HG03064 (cell line): ENCODE data around the gene RANBP3.
"Not testable (repeated sequence)": the region's sequence is repeated elsewhere in the genome, so short reads cannot be mapped to it uniquely, and the experiment has no call there.

Source experiments
- ATAC-seq: cut with Tn5 transposase; IDR thresholded peaks from one replicate; pipeline ENCODE4 v1.9.1; 2021; ENCODE audit warnings: low read depth; ENCODE audit not compliant: unreplicated experiment

RANBP3 gene

GRCh38 chr19:5891938-5892771 lies 85.8 kb downstream of the RANBP3 start:
- no peak for ATAC-seq

GRCh38 chr19:5891572-5891937 lies 86.4 kb downstream of the RANBP3 start:
- ATAC-seq, result no peak

- no peak for ATAC-seq
Observed at GRCh38 chr19:5890099-5890498, 87.8 kb downstream of the RANBP3 start.

- no peak for ATAC-seq
Observed at GRCh38 chr19:5889288-5889971, 88.5 kb downstream of the RANBP3 start.

- ATAC-seq, result not testable (repeated sequence)
Observed at GRCh38 chr19:5884065-5884811, 93.7 kb downstream of the RANBP3 start.

- ATAC-seq, result not testable (repeated sequence)
Observed at GRCh38 chr19:5883157-5883873, 94.6 kb downstream of the RANBP3 start.

GRCh38 chr19:5882421-5882968 lies 95.4 kb downstream of the RANBP3 start:
- ATAC-seq, result no peak

GRCh38 chr19:5881543-5882299 lies 96.2 kb downstream of the RANBP3 start:
- ATAC-seq, result no peak

- no peak for ATAC-seq
Observed at GRCh38 chr19:5880604-5881078, 97.3 kb downstream of the RANBP3 start.

GRCh38 chr19:5880196-5880595 lies 97.7 kb downstream of the RANBP3 start:
- no peak for ATAC-seq

GRCh38 chr19:5877882-5878281 lies 100.1 kb downstream of the RANBP3 start:
- ATAC-seq, result no peak

- no peak for ATAC-seq
Observed at GRCh38 chr19:5877427-5877826, 100.5 kb downstream of the RANBP3 start.

- not testable (repeated sequence) for ATAC-seq
Observed at GRCh38 chr19:5874496-5874895, 103.4 kb downstream of the RANBP3 start.

GRCh38 chr19:5873617-5874199 lies 104.2 kb downstream of the RANBP3 start:
- no peak for ATAC-seq

- ATAC-seq, result no peak
Observed at GRCh38 chr19:5870986-5871394, 107.0 kb downstream of the RANBP3 start.

- ATAC-seq, result no peak
Observed at GRCh38 chr19:5867201-5868136, 110.5 kb downstream of the RANBP3 start.
